Anterior cingulate cortex (tissue), 58 donors: ENCODE results near the gene FRMD1.

Source experiments
- DNase-seq, 58 donors: peaks; one replicate each; lab custom pipeline; 2025; lab: John Stamatoyannopoulos, UW

Gene FRMD1

DNA sequence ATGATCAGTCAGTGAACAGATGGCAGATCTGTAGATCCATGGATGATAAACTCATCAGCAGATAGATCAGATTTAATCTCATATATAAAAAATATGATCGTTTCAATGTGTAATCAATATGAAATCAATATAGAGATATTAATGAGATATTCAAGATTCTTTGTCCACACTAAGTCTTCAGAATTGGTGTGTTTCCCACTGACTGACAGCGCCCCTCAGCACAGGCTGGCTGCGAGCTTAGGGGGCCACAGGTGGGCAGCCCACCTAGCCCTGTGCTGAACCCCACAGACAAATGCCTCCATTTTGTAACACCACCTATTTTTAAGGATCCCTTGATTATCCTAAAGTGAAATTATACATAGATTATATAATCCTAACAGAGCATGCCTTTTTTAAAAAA, 32.3 kb downstream of the FRMD1 start:
- DNase-seq = no peak

GRCh38 chr6:168045706-168046620, 33.0 kb downstream of the FRMD1 start:
- DNase-seq = no peak

GRCh38 chr6:168045141-168045691, 33.8 kb downstream of the FRMD1 start:
- no peak for DNase-seq

GRCh38 chr6:168044521-168045130, 34.4 kb downstream of the FRMD1 start:
- DNase-seq = no peak

GRCh38 chr6:168043848-168044415, 35.1 kb downstream of the FRMD1 start:
- DNase-seq = no peak

- no peak for DNase-seq
Observed at GRCh38 chr6:168043193-168043847, 35.7 kb downstream of the FRMD1 start.

GRCh38 chr6:168042426-168043192, 36.4 kb downstream of the FRMD1 start:
- DNase-seq = no peak

DNA sequence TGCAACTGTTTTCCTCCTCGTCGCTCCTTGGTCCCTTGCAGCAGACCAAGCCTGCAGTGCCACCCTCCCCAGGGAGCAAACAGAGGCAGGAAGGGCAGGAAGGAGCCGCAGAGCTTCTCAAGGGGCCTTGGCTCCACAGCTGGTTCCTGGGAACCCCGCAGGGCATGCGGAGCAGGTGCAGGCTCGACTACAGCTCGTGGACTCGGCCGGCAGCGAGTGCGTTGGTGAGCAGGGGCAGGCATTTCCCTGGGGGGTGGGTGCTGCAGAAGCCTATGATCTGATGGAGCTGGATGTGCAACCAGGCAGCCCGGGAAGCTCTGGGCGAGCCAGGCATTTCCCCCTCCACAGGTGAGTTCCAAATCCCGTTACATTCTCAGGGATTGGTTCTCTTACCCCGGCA, 37.1 kb downstream of the FRMD1 start:
- no peak for DNase-seq

GRCh38 chr6:168040856-168041496, 38.0 kb downstream of the FRMD1 start:
- DNase-seq = no peak

- no peak for DNase-seq
Observed at GRCh38 chr6:168039849-168040248, 39.2 kb downstream of the FRMD1 start.

DNA sequence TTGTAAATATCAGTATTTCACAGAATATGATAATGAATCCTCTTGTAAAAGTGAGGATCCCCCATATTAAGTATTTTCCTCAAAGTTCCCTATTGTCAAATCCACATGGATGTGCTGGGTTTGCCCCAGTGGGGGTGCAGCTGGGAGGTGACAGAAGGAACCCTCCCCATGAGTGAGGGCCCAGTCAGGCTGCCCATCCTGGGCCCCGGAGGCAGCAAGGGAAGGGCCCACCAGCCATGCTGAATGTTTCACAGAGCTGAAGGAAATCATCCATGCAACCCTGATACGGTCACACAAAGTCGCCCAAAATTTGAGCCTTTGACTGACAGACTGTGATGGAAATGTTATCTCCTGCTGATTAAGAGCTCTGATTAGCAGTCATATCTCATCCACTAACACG, 39.7 kb downstream of the FRMD1 start:
- DNase-seq = no peak

- DNase-seq = no peak
Observed at GRCh38 chr6:168038576-168039140, 40.4 kb downstream of the FRMD1 start.

DNA sequence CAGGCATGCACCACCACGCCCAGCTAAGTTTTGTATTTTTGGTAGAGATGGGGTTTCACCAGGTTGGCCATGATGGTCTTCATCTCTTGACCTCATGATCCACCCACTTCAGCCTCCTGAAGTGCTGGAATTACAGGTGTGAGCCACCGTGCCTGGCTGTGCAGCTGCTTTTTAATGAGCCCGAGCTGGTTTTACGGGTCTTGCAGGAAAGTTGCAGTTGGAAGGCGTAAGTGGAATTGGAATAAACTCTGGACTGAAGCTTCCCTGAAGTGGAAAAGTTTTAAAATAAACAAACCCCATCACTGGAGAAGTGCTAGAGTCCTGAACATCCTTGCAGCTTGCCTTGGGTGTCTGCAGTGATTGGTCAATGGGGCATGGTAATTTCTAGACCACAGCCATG, 41.2 kb downstream of the FRMD1 start:
- DNase-seq = no peak

GRCh38 chr6:168037242-168037641, 41.8 kb downstream of the FRMD1 start:
- DNase-seq = no peak

GRCh38 chr6:168035661-168036545, 43.1 kb downstream of the FRMD1 start:
- peak in 3 of 58 donors; percentile 45 to 67 (median 53) for DNase-seq

DNA sequence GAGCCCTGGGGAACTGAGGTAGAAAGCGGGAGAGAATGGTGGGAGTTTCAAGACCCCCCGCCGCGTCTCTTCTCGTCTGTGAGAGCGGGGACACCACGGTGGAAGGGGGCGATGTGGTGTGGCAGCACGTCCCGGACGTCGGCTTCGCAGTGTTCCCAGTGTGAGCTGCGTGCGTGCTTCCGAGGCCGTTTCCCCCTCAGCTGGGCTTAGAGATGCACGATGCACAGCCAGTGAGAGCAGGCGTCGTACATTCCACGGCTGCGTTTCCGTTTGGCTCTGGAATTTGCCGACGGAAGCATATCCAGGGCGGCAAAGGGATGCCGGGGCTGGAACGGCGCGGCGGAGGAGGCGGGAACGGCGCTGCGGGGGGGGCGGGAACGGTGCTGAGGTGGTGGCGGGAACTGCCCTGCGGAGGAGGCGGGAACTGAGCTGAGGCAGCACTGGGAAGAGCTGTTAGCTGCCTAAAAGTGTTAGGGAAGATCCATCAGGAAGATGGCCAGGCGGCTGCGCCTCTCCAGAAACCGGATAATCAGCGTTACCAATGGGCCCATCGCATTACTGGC, 43.8 kb downstream of the FRMD1 start:
- peak in 27 of 58 donors; percentile 23 to 68 (median 45) for DNase-seq

DNA sequence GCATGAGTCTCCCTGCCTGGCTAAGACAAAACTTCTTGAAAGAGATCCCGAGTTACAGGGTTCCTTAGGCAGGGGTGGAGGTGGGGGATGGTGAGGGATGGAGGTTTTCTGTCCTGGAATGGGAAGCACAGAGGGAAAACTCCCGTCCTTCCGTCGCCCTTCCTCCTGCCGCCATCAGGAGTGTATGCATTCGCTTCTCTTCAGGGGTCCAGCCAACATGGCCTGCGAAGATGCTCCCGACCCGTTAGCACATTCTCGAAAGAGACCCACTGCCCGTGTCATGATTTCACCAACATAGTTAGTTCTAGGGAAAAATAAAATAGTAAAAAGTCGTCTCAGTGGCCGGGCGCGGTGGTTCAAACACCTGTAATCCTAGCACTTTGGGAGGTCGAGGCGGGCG, 44.5 kb downstream of the FRMD1 start:
- DNase-seq = no peak

- no peak for DNase-seq
Observed at GRCh38 chr6:168033791-168034190, 45.2 kb downstream of the FRMD1 start.
